CD14-positive monocyte (primary cell): ENCODE results near the gene ZIC5. TPM values are rescaled to one million over a fixed set of nuclear protein-coding genes. Genes with fewer than 3 reads are reported as not detected.
A peak's percentile ranks its signal among the peaks of the same experiment; 100 is the strongest.

ENCODE experiments used
- DNase-seq, 3 donors: peaks; one replicate each; pipeline ENCODE4 v3.0.0-alpha.2; 2011 to 2022
- H2AFZ ChIP-seq: 2 replicates; pipeline ENCODE4 v1.6.0; 2012; ENCODE audit warnings: mild to moderate bottlenecking, low read depth, low read length, inconsistent platforms; ENCODE audit not compliant: insufficient read depth, poor library complexity, severe bottlenecking
- H3K27ac ChIP-seq, 2 donors: 1 replicate in 1 of 2; 2 replicates in 1 of 2; pipeline ENCODE4 v1.5.1; 2012 to 2013; ENCODE audit warnings: low read length in 2 of 2, control low read depth in 1 of 2, inconsistent platforms in 1 of 2, low read depth in 1 of 2, mild to moderate bottlenecking in 1 of 2
- H3K27me3 ChIP-seq, 2 donors: one replicate each; pipeline versions ENCODE4 v1.6.0 to v1.6.1; 2011 to 2013; ENCODE audit warnings: low read length in 2 of 2; ENCODE audit not compliant: control insufficient read depth in 2 of 2, insufficient read depth in 2 of 2
- H3K36me3 ChIP-seq, 2 donors: replicated peaks in 1 of 2; 1 replicate in 1 of 2; 2 replicates in 1 of 2; pipeline versions ENCODE4 v1.5.1 to v1.6.1; 2012 to 2013; ENCODE audit warnings: low read length in 2 of 2, control low read depth in 1 of 2, inconsistent platforms in 1 of 2, mild to moderate bottlenecking in 1 of 2; ENCODE audit not compliant: insufficient read depth in 2 of 2, control insufficient read depth in 1 of 2
- H3K4me1 ChIP-seq, 2 donors: 1 replicate in 1 of 2; 2 replicates in 1 of 2; pipeline versions ENCODE4 v1.5.1 to v1.6.1; 2012 to 2013; ENCODE audit warnings: low read length in 2 of 2, control low read depth in 1 of 2, inconsistent platforms in 1 of 2, mild to moderate bottlenecking in 1 of 2, moderate library complexity in 1 of 2; ENCODE audit not compliant: insufficient read depth in 2 of 2, control insufficient read depth in 1 of 2
- H3K4me2 ChIP-seq: replicated peaks from 2 replicates; pipeline ENCODE3; 2012; ENCODE audit warnings: low read length, moderate library complexity, mild to moderate bottlenecking; ENCODE audit not compliant: poor library complexity, severe bottlenecking; ENCODE audit errors: extremely low read depth
- H3K4me3 ChIP-seq, 3 experiments: fragments of 200-600 bp in 1 of 3; sonication (generic) in 1 of 3; replicated peaks in 1 of 3; 1 replicate in 2 of 3; 2 replicates in 1 of 3; pipeline ENCODE4 v1.5.1; 2011 to 2013; ENCODE audit warnings: low read length in 3 of 3, mild to moderate bottlenecking in 3 of 3, control low read depth in 2 of 3, low read depth in 2 of 3, inconsistent platforms in 1 of 3, moderate library complexity in 1 of 3
- H3K79me2 ChIP-seq: 2 replicates; pipeline ENCODE4 v1.6.0; 2012; ENCODE audit warnings: mild to moderate bottlenecking, control low read depth, inconsistent platforms, low read length, moderate library complexity; ENCODE audit not compliant: insufficient read depth
- H3K9ac ChIP-seq: 2 replicates; pipeline ENCODE4 v1.6.0; 2017; ENCODE audit warnings: low read length, mild to moderate bottlenecking; ENCODE audit not compliant: insufficient read depth, poor library complexity, severe bottlenecking
- H3K9me3 ChIP-seq, 2 donors: replicated peaks in 1 of 2; 1 replicate in 1 of 2; 2 replicates in 1 of 2; pipeline versions ENCODE4 v1.5.1 to v1.6.1; 2012 to 2013; ENCODE audit warnings: low read length in 2 of 2, control low read depth in 1 of 2; ENCODE audit not compliant: control insufficient read depth in 1 of 2, insufficient read depth in 1 of 2
- H4K20me1 ChIP-seq: 2 replicates; pipeline ENCODE4 v1.6.0; 2012; ENCODE audit warnings: mild to moderate bottlenecking, low read length, control low read depth, moderate library complexity; ENCODE audit not compliant: insufficient read depth
- H3K27ac Mint-ChIP-seq, 7 donors: one replicate each; pipeline ENCODE4 v1.8.0; 2020; ENCODE audit warnings: mild to moderate bottlenecking in 7 of 7, mixed read lengths in 7 of 7, moderate library complexity in 6 of 7, inconsistent platforms in 2 of 7
- H3K27me3 Mint-ChIP-seq, 3 donors: one replicate each; pipeline ENCODE4 v1.8.0; 2021 to 2022; ENCODE audit warnings: low read depth in 3 of 3, mild to moderate bottlenecking in 3 of 3, mixed read lengths in 3 of 3, moderate library complexity in 3 of 3, inconsistent platforms in 1 of 3
- H3K36me3 Mint-ChIP-seq, 2 donors: one replicate each; pipeline ENCODE4 v1.8.0; 2020; ENCODE audit warnings: mixed read lengths in 2 of 2, inconsistent platforms in 1 of 2, mild to moderate bottlenecking in 1 of 2
- H3K4me1 Mint-ChIP-seq: one replicate; pipeline ENCODE4 v1.8.0; 2020; ENCODE audit warnings: mild to moderate bottlenecking, mixed read lengths
- H3K4me3 Mint-ChIP-seq, 2 donors: one replicate each; pipeline ENCODE4 v1.8.0; 2020; ENCODE audit warnings: mild to moderate bottlenecking in 2 of 2, mixed read lengths in 2 of 2, moderate library complexity in 1 of 2
- H3K9me3 Mint-ChIP-seq, 7 donors: one replicate each; pipeline ENCODE4 v1.8.0; 2020 to 2022; ENCODE audit warnings: mixed read lengths in 7 of 7, mild to moderate bottlenecking in 6 of 7, moderate library complexity in 6 of 7, inconsistent platforms in 2 of 7
- CTCF ChIP-seq: fragments of 200-600 bp; IDR thresholded peaks from one replicate; pipeline ENCODE4 v1.8.0; 2022; ENCODE audit warnings: antibody characterized with exemption, mild to moderate bottlenecking
- WGBS: methylation state at CpG from one replicate; pipeline ENCODE4 v1.1.5; 2013; ENCODE audit warnings: missing lambda C conversion rate; ENCODE audit not compliant: insufficient coverage; 5-methylcytosine and 5-hydroxymethylcytosine counted together
- intact Hi-C, 2 donors: fragments of 100-400 bp; cut with micrococcal nuclease; formaldehyde crosslinking; loops; one replicate each; pipeline versions ENCODE4 v1.15.0 to v1.15.1; 2023
- polyA plus RNA-seq, 3 donors: library from polyadenylated mRNA; depleted of rRNA in 1 of 3; unstranded in 2 of 3; stranded (reverse) in 1 of 3; fragments of 300-500 nt in 2 of 3; fragments of >200 nt in 1 of 3; fragmentation: Illumina TruSeq in 2 of 3; gene quantifications; 1 replicate in 2 of 3; 2 replicates in 1 of 3; pipeline ENCODE4 v1.2.3, GENCODE V29; 2012 to 2021

ZIC5 gene
- polyA plus RNA-seq, 3 donors: not detected

- whole genome bisulfite sequencing: no CpG with 5 or more reads among the region's 11 CpGs
- H3K9ac ChIP-seq: no peak overlapping the region
- no peaks in the 10 kb centered on the region for H4K20me1 ChIP-seq
- Mint-ChIP-seq H3K4me1 (peaks cover 26% of the 10 kb centered on the region), H3K36me3 (peaks cover 5 to 15% of the 10 kb centered on the region in 2 donors), H3K27ac (no peak overlapping the region), H3K9me3 (peaks cover 0 to 53% (median 30%) of the 10 kb centered on the region in 7 donors), H3K4me3 (peak overlapping the region in 1 of 2 donors; percentile 83), H3K27me3 (peaks cover 84 to 94% (median 84%) of the 10 kb centered on the region in 3 donors)
- H3K9me3 ChIP-seq: peaks cover 8 to 73% of the 10 kb centered on the region in 2 donors
- intact Hi-C loops: no loop called here
- H3K4me3 ChIP-seq: no peak overlapping the region
- H3K79me2 ChIP-seq: no peaks in the 10 kb centered on the region
- peaks cover 83 to 89% of the 10 kb centered on the region in 2 donors for H3K27me3 ChIP-seq
- H3K36me3 ChIP-seq: no peaks in the 10 kb centered on the region
- no peak overlapping the region for H3K27ac ChIP-seq
- no peak overlapping the region for H3K4me2 ChIP-seq
- peaks cover 15 to 22% of the 10 kb centered on the region in 2 donors for H3K4me1 ChIP-seq
- DNase-seq: no peak
- no peak overlapping the region for H2AFZ ChIP-seq
- no peak for TF ChIP-seq CTCF
Observed at GRCh38 chr13:99973163-99973807, 1.7 kb upstream of the ZIC5 start.

GRCh38 chr13:99972190-99972731 is 694 bp upstream of the ZIC5 start:
- H3K4me1 ChIP-seq: peaks cover 5 to 13% of the 10 kb centered on the region in 2 donors
- H3K79me2 ChIP-seq: no peaks in the 10 kb centered on the region
- no peak overlapping the region for H3K4me2 ChIP-seq
- H4K20me1 ChIP-seq: no peaks in the 10 kb centered on the region
- peaks cover 0 to 51% (median 23%) of the 10 kb centered on the region in 7 donors for H3K9me3 Mint-ChIP-seq
- no peak overlapping the region for H2AFZ ChIP-seq
- H3K27ac ChIP-seq: no peak overlapping the region
- intact Hi-C loops: no loop called here
- peaks cover 82 to 93% (median 83%) of the 10 kb centered on the region in 3 donors for H3K27me3 Mint-ChIP-seq
- H3K9me3 ChIP-seq: peaks cover 8 to 63% of the 10 kb centered on the region in 2 donors
- no peak overlapping the region for H3K27ac Mint-ChIP-seq
- H3K36me3 ChIP-seq: no peaks in the 10 kb centered on the region
- H3K27me3 ChIP-seq: peaks cover 83 to 88% of the 10 kb centered on the region in 2 donors
- no peak for DNase-seq
- H3K36me3 Mint-ChIP-seq: peaks cover 5 to 20% of the 10 kb centered on the region in 2 donors
- WGBS: 30% methylated on average over 6 of the region's 18 CpGs
- TF ChIP-seq CTCF: no peak
- H3K9ac ChIP-seq: no peak overlapping the region
- H3K4me3 Mint-ChIP-seq: peak overlapping the region in 1 of 2 donors; percentile 83
- H3K4me3 ChIP-seq: no peak overlapping the region
- peaks cover 21% of the 10 kb centered on the region for H3K4me1 Mint-ChIP-seq
